Measurements from ENCODE around the gene NEO1. TPM values are rescaled to one million over a fixed set of nuclear protein-coding genes. Genes with fewer than 3 reads are reported as not detected.

Gene NEO1
- total RNA-seq, 2 donors from 2014 or later, result 108 to 130 TPM

- Histone ChIP-seq H3K4me1 (peaks cover 3% of the 10 kb centered on the region), H3K4me3 (no peak overlapping the region), H3K9ac (ENCODE audit: low read depth in 2 of 2, low read length in 2 of 2) (no peak overlapping the region), H3K27me3 (no peaks in the 10 kb centered on the region), H3K27ac (no peak overlapping the region), H3K9me3 (no peaks in the 10 kb centered on the region), H3K36me3 (no peaks in the 10 kb centered on the region)
- no peak for DNase-seq
- intact Hi-C loops (cut with DNase I), result no loop called here
- TF ChIP-seq CTCF (IDR thresholded peaks at IDR 0.05), result no peak
Observed at GRCh38 chr15:73056460-73056859, 4.2 kb downstream of the NEO1 start.

GRCh38 chr15:73058437-73058836 lies 6.2 kb downstream of the NEO1 start:
- no peaks in the 10 kb centered on the region for H3K9me3 ChIP-seq
- no peak overlapping the region for H3K9ac ChIP-seq (ENCODE audit: low read depth in 2 of 2, low read length in 2 of 2)
- no peak for TF ChIP-seq CTCF (IDR thresholded peaks at IDR 0.05)
- no peak overlapping the region for H3K27ac ChIP-seq
- DNase-seq, result no peak
- peaks cover 3% of the 10 kb centered on the region for H3K4me1 ChIP-seq
- intact Hi-C loops (cut with DNase I), result no loop called here
- no peaks in the 10 kb centered on the region for H3K36me3 ChIP-seq
- H3K27me3 ChIP-seq, result no peaks in the 10 kb centered on the region
- no peak overlapping the region for H3K4me3 ChIP-seq

- no peak for TF ChIP-seq CTCF (IDR thresholded peaks at IDR 0.05)
- intact Hi-C loops (cut with DNase I), result no loop called here
Observed at GRCh38 chr15:73065114-73065513, 12.9 kb downstream of the NEO1 start.

GRCh38 chr15:73069109-73069508 lies 16.8 kb downstream of the NEO1 start:
- TF ChIP-seq CTCF (IDR thresholded peaks at IDR 0.05), result no peak
- no peak overlapping the region for H3K4me3 ChIP-seq
- no peaks in the 10 kb centered on the region for H3K4me1 ChIP-seq
- no peak for DNase-seq
- intact Hi-C loops (cut with DNase I), result no loop called here
- no peaks in the 10 kb centered on the region for H3K27me3 ChIP-seq
- no peak overlapping the region for H3K27ac ChIP-seq
- no peaks in the 10 kb centered on the region for H3K9me3 ChIP-seq
- no peaks in the 10 kb centered on the region for H3K36me3 ChIP-seq
- H3K9ac ChIP-seq (ENCODE audit: low read depth in 2 of 2, low read length in 2 of 2), result no peak overlapping the region

More at GRCh38 chr15:73065114-73065513, 12.9 kb downstream of the NEO1 start:
- Histone ChIP-seq H3K27ac (no peak overlapping the region), H3K4me3 (no peak overlapping the region), H3K36me3 (no peaks in the 10 kb centered on the region), H3K9me3 (no peaks in the 10 kb centered on the region), H3K27me3 (no peaks in the 10 kb centered on the region), H3K9ac (ENCODE audit: low read depth in 2 of 2, low read length in 2 of 2) (no peak overlapping the region), H3K4me1 (no peaks in the 10 kb centered on the region)
- no peak for DNase-seq

- no peak overlapping the region for H3K9ac ChIP-seq (ENCODE audit: low read depth in 2 of 2, low read length in 2 of 2)
- no peak overlapping the region for H3K27ac ChIP-seq
- H3K9me3 ChIP-seq, result no peaks in the 10 kb centered on the region
- no peaks in the 10 kb centered on the region for H3K36me3 ChIP-seq
- no peak for TF ChIP-seq CTCF (IDR thresholded peaks at IDR 0.05)
- intact Hi-C loops (cut with DNase I), result no loop called here
- DNase-seq, result no peak
- H3K4me1 ChIP-seq, result no peaks in the 10 kb centered on the region
- H3K27me3 ChIP-seq, result no peaks in the 10 kb centered on the region
- H3K4me3 ChIP-seq, result no peak overlapping the region
Observed at GRCh38 chr15:73072894-73073293, 20.6 kb downstream of the NEO1 start.

- no peak for TF ChIP-seq CTCF (IDR thresholded peaks at IDR 0.05)
- intact Hi-C loops (cut with DNase I), result no loop called here
- H3K27me3 ChIP-seq, result no peaks in the 10 kb centered on the region
- DNase-seq, result no peak
- H3K27ac ChIP-seq, result no peak overlapping the region
- no peaks in the 10 kb centered on the region for H3K9me3 ChIP-seq
- peaks cover 7% of the 10 kb centered on the region for H3K4me1 ChIP-seq
- no peaks in the 10 kb centered on the region for H3K36me3 ChIP-seq
- H3K4me3 ChIP-seq, result no peak overlapping the region
- H3K9ac ChIP-seq (ENCODE audit: low read depth in 2 of 2, low read length in 2 of 2), result no peak overlapping the region
Observed at GRCh38 chr15:73074241-73074640, 22.0 kb downstream of the NEO1 start.

Data from colonic mucosa (tissue), 4 donors.